Left lung (tissue), 10 donors: ENCODE results near the gene TMC1. TPM values are rescaled to one million over a fixed set of nuclear protein-coding genes. Genes with fewer than 3 reads are reported as not detected.

Experiments
- ATAC-seq: fragments of 200-7000 bp; cut with Tn5 transposase; one replicate; pipeline ENCODE4 v1.9.1; 2020; ENCODE audit warnings: moderate library complexity
- DNase-seq, 4 donors: peaks; one replicate each; pipeline ENCODE4 v3.0.0-alpha.2; 2013 to 2020
- H3K27ac ChIP-seq, 2 donors: fragments of 200-600 bp; sonication (generic) in 1 of 2; one replicate each; pipeline versions ENCODE4 v1.5.0 to v1.8.0; 2020 to 2021
- H3K27me3 ChIP-seq, 2 donors: fragments of 200-600 bp; sonication (generic) in 1 of 2; one replicate each; pipeline versions ENCODE4 v1.5.0 to v1.8.0; 2020 to 2021
- H3K36me3 ChIP-seq, 2 donors: fragments of 200-600 bp; sonication (generic) in 1 of 2; one replicate each; pipeline versions ENCODE4 v1.5.0 to v1.8.0; 2020 to 2021
- H3K4me1 ChIP-seq, 2 donors: fragments of 200-600 bp; one replicate each; pipeline ENCODE4 v1.8.0; 2021
- H3K4me3 ChIP-seq, 2 donors: fragments of 200-600 bp; sonication (generic) in 1 of 2; one replicate each; pipeline versions ENCODE4 v1.5.0 to v1.8.0; 2020 to 2021; ENCODE audit warnings: mild to moderate bottlenecking in 1 of 2
- H3K9me3 ChIP-seq, 2 donors: fragments of 200-600 bp; sonication (generic) in 1 of 2; one replicate each; pipeline versions ENCODE4 v1.5.0 to v1.8.0; 2020 to 2021
- CTCF ChIP-seq, 2 donors: fragments of 200-600 bp; sonication (generic) in 1 of 2; IDR thresholded peaks; one replicate each; pipeline versions ENCODE4 v1.5.0 to v1.8.0; 2021; ENCODE audit warnings: antibody characterized with exemption in 2 of 2
- intact Hi-C, 2 donors: fragments of 100-400 bp; cut with DNase I; formaldehyde crosslinking; loops; one replicate each; pipeline versions ENCODE4 v1.11.2 to v1.14.2; 2022
- polyA plus RNA-seq, 6 donors: library from polyadenylated mRNA; unstranded; fragments of 120-200 nt; gene quantifications; one replicate each; pipeline ENCODE4 v1.2.1, GENCODE V29; 2013; ENCODE audit not compliant: insufficient read length in 6 of 6
- total RNA-seq, 2 donors: library from RNA; stranded (reverse); fragmentation: NEBNext Ultra II Directional; extraction: Animal tissue kit (Norgen Biotek cat#: 25700); gene quantifications; one replicate each; pipeline ENCODE4 v1.2.1, GENCODE V29; 2021
- donor health status: DM: no; HTN: yes; CAD: no.
- donor health status: DM: no; HTN: no; CAD: no.

The TMC1 gene
- total and polyA plus RNA-seq, 8 donors = 0.26 to 0.81 (median 0.55) TPM; not detected in 1

- DNase-seq (no peak), ATAC-seq (no peak)
- H3K4me1 ChIP-seq = no peaks in the 10 kb centered on the region
- no peak for TF ChIP-seq CTCF (IDR thresholded peaks at IDR 0.05)
- H3K4me3 ChIP-seq = no peak overlapping the region
- intact Hi-C loops = no loop called here
- no peaks in the 10 kb centered on the region for H3K27me3 ChIP-seq
- H3K27ac ChIP-seq = no peak overlapping the region
- H3K36me3 ChIP-seq = no peaks in the 10 kb centered on the region
- H3K9me3 ChIP-seq = peaks cover 0 to 12% of the 10 kb centered on the region in 2 donors
Observed at GRCh38 chr9:72635197-72635596, 113.8 kb downstream of the TMC1 start.

GRCh38 chr9:72636621-72637020 is 115.2 kb downstream of the TMC1 start:
- Histone ChIP-seq H3K4me3 (no peak overlapping the region), H3K27ac (no peak overlapping the region), H3K9me3 (peaks cover 0 to 12% of the 10 kb centered on the region in 2 donors), H3K4me1 (no peaks in the 10 kb centered on the region), H3K27me3 (no peaks in the 10 kb centered on the region), H3K36me3 (no peaks in the 10 kb centered on the region)
- intact Hi-C loops = no loop called here
- ATAC-seq (no peak), DNase-seq (no peak)
- TF ChIP-seq CTCF (IDR thresholded peaks at IDR 0.05) = no peak

- no peak for ATAC-seq
- intact Hi-C loops = no loop called here
- no peaks in the 10 kb centered on the region for H3K27me3 ChIP-seq
- H3K36me3 ChIP-seq = no peaks in the 10 kb centered on the region
- no peak for DNase-seq
- H3K9me3 ChIP-seq = no peaks in the 10 kb centered on the region
- no peaks in the 10 kb centered on the region for H3K4me1 ChIP-seq
- H3K27ac ChIP-seq = no peak overlapping the region
- no peak for TF ChIP-seq CTCF (IDR thresholded peaks at IDR 0.05)
- no peak overlapping the region for H3K4me3 ChIP-seq
Observed at GRCh38 chr9:72643651-72644050, 122.2 kb downstream of the TMC1 start.

- DNase-seq = no peak
- Histone ChIP-seq H3K4me3 (no peak overlapping the region), H3K4me1 (no peaks in the 10 kb centered on the region), H3K27ac (no peak overlapping the region), H3K36me3 (no peaks in the 10 kb centered on the region), H3K27me3 (no peaks in the 10 kb centered on the region), H3K9me3 (no peaks in the 10 kb centered on the region)
- ATAC-seq = no peak
- TF ChIP-seq CTCF (IDR thresholded peaks at IDR 0.05) = no peak
- intact Hi-C loops = no loop called here
Observed at GRCh38 chr9:72646061-72646460, 124.7 kb downstream of the TMC1 start.

- Histone ChIP-seq H3K4me1 (no peaks in the 10 kb centered on the region), H3K4me3 (no peak overlapping the region), H3K27me3 (no peaks in the 10 kb centered on the region), H3K36me3 (no peaks in the 10 kb centered on the region), H3K27ac (no peak overlapping the region), H3K9me3 (no peaks in the 10 kb centered on the region)
- no peak for TF ChIP-seq CTCF (IDR thresholded peaks at IDR 0.05)
- intact Hi-C loops = no loop called here
- ATAC-seq (no peak), DNase-seq (no peak)
Observed at GRCh38 chr9:72648324-72649126, 127.1 kb downstream of the TMC1 start.
